NOMO-1 treated with DMSO at 0.1 percent for 48 hours (cell line): ENCODE measurements around the gene E2F7.

Experiments
- DNase-seq: peaks from one replicate; lab custom pipeline; 2025; ENCODE audit not compliant: unreplicated experiment; lab: John Stamatoyannopoulos, UW

The E2F7 gene

DNA sequence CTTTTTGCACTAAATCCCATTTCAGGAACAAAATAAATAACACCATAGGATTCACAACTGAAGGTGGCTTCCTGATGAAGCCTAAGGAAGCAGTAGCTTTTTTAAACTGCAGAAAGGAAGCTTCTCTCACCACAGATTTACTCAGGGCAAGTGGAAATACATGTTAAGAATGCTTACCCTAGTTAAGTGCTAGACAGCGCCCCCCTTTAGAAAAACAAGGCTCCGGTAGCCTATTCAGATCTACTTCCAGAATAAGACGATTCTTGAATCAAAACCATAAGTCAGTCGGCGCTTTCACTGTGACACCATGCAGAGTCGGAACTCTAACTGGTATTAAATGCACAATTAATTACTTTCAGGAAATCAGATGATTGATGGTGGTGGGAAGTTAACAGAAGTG lies 41.9 kb downstream of the E2F7 start:
- DNase-seq, result no peak

DNA sequence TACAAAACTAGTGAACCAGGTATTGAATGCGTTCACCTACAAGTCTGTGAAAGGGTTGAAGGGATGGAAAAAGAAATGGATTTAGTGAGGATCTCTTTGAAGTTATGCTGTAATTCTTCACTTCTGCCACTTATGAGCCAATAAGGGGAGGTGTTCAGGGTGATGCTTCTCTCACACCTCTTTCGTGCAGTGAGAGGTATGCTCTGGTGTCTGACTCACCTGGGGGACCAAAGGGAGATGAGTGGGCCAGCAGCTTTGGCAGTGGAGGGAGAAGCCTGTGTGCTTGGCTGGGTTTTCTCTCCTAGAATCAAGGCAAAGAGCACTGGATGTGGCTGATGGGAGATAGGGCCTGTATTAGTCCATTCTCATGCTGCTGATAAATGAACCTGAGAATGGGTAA lies 45.4 kb downstream of the E2F7 start:
- no peak for DNase-seq

DNA sequence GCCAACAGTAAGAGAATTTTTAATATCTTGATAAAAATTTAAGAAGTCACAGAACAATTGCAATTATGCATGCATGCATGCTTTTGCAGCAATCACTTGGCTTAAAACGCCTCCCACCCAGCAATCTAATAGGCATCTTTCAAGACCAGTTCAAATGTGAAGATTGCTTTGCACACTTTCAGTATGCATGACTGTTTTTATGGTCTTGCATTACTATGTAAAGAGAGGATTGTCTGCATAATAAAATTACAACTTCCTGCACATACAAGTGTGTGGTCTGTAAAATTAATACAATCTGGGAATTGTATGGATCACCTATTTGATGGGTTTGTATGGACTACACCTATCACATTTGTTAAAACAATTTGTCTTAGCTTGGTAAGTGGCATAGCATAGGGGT lies 48.8 kb downstream of the E2F7 start:
- no peak for DNase-seq

DNA sequence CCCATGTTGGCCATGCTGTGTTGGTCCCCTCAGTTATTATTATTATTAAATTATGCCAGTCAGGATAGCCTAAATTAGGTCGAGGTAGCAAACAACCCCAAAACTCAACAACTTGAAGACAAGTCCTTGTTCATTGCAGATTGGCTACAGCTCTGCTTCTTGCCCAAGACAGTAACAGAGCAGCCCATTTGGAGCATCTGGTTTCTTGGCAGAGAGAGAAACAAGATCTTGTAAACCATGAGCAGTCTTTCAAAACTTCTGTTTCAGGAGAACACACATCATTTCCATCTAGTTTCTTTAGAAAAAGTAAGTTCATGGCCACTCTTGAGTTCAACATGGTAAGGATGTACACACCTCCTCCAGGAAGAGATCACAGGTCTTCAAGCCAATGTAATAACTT lies 52.3 kb downstream of the E2F7 start:
- no peak for DNase-seq

DNA sequence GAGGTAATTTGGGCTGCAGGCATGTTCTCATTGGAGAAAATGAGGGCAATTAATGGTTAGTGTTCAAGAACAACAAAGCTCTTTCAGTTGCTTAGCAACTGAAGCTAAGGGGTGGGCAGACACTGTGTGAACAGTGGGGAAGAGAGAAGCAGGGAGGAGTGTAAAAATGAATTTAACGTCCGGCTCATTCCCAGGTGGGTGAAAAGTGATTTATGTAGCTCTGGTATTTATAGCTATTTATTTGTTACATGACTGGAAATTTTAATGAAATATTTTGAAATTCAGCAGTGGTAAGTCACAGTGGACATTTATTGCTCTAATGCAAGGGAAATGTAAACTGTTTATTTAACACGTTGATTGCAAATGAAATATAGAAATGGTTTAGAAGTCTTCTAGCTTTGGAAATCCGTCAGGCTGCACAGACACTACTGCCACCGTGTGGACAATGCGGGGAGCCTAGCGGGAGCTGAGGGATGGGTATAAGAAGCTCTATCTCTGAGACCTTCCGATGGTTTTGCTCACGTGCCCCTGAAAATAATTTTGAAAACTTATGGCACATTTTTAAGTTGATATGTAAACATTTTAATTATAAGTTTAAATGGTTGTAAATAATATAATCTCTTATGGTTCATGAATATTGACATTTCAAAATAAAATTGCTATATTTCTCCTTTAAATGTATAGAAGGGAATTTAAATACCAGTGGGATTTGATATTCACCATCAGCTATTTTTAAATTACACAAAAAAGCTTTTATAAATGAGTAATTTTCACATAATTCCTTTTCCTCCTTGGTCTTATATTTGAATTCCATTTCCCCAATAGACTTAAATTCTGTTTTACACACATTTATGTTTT lies 54.4 kb downstream of the E2F7 start:
- DNase-seq, result peak; percentile 57

DNA sequence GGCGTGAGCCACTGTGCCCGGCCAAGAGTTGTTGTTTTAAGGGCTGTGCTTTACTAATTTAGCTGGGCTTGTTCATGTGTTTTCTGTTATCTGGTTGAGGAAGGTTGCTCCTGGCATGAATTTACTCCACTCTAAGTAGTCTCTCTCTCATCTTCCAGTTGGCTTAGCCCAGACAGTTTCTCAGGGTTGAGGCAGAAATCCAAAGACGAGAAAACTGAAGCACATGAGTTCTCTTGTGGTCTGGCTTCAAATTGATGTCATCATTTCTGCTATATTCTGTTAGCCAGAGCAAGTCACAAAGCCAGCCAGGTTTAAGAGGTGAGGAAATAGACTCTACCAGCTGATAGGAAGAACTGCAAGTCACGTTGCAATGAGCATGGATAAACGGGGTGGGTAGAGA lies 57.9 kb downstream of the E2F7 start:
- DNase-seq, result no peak

DNA sequence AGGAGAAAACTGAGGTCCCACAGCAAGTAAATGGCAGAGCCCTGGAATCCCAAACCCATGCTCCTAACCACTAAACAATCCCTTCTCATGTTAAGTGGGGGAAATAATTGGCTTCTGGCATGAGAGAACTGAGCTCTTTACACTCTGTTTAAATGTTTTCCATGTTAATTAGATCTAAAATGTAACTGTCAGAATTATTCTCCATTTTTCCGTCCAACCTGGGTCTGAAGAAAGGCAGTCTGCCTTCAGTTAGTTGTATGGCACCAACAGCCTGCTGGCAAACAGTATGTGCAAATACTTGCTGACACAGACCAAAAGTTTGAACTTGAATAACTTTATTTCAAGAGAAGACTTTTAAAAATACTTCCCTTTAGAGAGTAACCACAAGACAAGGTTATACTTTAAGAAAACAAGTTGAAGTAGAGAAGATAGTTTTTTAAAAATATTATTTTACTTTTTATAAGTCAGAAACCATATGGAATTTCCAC lies 59.7 kb downstream of the E2F7 start:
- DNase-seq, result no peak

DNA sequence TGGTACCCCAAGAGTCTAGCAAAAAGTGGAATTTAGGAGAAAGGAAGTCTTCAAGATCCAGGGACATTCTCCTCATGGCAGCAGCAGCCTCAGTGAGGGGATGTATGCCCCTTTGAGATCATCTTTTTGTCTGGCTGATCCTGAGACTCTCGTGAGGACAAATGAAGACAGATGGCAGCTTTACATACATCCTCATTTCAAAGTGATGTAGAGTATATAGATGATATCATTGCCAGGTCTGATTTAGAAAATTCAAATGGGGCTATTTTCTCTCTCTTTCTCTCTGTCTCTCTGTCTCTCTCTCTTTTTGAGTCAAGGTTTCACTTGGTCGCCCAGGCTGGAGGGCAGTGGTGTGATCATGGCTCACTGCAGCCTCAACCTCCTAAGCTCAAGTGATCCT lies 61.5 kb downstream of the E2F7 start:
- DNase-seq, result no peak

DNA sequence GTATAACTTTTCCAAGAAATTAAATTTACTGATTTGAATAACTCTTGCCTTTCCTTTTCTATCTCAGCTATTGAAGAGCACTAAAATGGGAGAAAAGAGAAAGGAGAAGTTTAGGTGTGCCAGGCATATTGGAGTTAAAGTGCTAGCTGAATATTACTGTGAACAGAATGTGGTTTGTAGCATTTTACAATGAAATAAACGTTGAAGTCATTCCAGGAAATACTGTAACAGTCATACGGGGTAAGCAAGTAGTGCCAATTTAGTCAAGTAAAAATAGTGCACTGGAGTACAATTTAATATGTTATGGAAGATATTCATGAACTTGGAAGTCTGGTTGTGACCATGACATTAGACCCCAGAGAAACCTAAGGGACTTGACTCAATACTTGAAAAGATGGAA lies 62.1 kb downstream of the E2F7 start:
- no peak for DNase-seq

DNA sequence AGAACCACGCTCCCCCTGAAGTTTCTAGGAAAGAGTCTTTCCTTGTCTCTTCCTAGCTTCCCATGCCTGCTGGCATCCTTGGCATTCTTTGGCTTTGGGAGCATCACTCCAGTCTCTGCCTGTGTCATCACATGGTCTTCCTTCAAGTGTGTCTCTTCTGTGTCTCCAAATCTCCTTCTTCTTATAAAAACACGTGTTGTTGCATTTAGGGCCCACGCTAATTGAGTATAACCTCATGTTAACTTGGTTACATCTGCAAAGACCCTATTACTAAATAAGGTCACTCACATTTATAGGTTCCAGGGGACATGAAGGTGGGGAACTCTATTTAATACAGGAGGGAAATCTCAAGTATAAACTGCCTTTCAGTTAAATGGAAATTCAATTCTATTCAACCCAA lies 63.0 kb downstream of the E2F7 start:
- no peak for DNase-seq

DNA sequence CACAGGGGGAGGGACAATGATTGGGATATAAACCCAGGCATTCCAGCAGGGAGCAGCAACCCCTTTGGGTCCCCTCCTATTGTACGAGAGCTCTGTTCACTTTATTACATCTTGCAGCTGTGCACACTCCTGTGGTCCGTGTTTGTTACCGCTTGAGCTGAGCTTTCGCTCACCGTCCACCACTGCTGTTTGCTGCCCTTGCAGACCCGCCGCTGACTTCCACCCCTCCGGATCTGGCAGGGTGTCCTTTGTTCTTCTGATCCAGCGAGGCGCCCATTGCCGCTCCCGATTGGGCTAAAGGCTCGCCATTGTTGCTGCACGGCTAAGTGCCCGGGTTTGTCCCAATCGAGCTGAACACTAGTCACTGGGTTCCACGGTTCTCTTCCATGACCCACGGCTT lies 64.1 kb downstream of the E2F7 start:
- no peak for DNase-seq

DNA sequence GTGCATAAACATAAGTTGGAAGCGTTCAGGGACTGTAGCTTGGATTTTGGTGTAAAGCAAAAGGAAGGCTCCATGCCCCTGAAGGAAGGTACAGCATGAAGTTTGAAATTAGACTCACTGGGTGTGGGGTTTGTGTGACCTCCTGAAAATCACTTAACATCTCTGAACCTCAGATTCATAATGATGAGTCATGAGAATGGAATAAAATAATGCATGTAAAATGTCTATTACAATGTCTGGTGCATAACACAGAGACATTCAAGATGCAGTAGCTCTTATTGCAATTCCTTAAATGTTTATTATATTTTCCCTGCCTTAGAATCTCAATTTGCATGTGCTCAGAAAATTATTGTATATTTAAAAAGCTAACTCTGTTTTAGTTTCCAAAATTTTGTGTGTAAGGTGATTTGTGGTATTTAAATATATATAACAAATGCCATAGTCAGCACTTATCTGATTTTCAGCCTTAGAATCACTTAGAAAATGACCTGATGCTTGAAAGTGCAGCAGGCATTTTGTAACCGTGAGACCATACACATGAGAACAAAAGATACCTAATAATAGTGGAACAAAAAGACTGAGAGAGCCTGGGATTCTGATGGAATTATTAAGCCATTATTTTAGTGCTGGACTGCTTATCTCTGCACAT lies 66.3 kb downstream of the E2F7 start:
- no peak for DNase-seq

DNA sequence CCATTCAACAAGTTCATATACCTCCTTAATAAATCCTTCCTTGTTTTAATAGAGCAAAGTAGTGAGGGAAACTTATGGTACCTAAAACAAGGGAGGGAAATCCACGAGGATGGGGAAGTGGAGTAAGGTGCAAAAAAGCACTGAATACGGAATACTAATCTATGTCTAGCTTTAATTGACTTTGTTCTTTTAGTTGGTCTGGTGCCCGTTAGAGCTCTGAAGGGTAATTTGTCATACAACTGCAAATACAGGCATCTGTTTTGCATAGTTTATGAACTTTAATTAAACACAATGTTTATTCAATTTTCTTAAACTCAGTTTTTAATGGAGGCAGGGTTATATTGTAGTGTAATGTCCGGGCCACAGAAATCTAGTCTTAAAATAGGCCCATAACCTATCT lies 67.0 kb downstream of the E2F7 start:
- DNase-seq, result no peak

DNA sequence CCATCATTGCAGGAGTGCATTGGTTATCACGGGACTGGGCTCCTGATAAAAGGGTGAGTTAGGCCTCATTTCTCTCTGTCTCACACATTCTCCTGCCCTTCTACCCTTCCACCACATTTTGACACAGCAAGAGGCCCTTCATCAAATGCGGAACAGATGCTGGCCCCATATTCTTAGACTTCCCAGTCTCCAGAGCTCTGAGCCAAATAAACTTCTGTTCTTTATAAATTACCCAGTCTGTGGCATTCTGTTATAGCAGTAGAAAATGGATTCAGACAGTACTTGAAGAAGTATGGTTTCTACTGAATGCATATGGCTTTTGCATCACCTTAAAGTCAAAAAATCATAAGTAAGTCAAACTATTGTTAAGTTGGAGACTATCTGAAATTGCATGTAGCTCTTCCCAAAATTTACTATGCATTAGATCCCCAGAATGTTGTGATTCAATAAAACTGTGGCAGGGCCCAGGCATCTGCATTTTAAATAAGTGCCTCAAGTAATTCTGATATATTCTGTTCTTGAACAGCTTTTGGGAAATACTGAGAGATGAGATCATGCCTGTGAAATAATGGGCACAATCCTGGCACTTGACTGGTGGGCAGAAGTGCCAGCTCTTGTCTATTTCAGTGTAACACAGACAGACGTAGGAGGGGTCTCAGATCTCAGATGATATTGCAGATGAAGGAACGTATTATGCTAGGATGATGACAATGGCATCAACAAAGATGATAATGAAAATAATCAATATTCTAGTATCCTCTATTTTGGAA lies 68.2 kb downstream of the E2F7 start:
- DNase-seq, result no peak

DNA sequence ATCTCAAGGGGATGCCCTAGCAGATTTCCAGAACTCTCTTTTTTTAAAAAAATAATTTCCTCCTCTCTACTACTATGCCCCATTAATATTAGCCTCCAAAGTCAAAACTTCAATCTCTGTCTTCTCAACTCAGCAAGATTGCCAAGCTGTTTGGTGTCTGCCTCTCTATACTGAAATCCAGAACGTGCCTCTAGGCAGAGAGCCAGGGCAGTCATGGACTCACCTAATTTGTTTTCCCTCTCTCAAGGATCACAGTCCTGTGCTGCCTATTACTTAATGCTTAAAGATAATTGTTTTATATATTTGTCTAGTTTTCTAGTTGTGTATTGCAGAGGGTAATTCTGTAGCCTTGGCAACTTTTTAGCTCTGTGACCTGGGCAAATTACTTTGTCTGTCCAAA lies 74.7 kb downstream of the E2F7 start:
- no peak for DNase-seq

DNA sequence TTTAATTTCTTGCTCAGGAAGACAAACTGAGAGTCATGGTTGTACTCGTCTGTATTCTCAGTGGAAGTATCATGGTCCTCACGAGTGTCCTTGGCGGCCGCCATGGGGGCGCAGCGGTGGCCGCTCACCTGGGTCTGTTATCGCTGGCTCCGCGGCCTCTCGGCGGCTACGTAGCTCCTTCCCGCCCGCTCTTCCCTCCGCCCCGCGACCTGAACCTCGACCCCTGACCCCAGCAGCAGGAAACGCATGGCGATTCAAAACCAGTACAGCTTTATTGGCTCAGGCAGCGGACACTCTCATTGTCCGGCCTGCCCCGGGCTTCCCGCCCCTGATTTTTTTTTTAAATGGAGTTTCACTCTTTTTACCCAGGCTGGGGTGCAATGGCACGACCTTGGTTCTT lies 80.8 kb downstream of the E2F7 start:
- DNase-seq, result no peak

DNA sequence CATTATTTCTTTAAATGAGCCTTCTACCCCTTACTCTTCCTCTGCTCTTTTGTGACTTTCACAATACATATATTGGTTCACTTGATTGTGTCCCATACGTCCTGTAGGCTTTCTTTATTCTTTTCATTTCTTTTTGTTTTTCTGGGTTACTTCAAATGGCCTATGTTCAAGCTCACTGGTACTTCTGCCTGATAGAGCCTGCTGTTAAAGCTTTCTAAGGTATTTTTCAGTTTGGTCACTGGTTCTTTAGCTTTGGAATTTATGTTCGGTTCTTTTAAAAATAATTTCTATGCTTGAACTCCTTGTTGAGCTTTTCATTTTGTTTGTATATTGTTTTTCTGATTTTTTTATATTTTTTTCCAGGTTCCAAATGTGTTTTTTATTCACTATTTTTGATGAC lies 81.9 kb downstream of the E2F7 start:
- no peak for DNase-seq

DNA sequence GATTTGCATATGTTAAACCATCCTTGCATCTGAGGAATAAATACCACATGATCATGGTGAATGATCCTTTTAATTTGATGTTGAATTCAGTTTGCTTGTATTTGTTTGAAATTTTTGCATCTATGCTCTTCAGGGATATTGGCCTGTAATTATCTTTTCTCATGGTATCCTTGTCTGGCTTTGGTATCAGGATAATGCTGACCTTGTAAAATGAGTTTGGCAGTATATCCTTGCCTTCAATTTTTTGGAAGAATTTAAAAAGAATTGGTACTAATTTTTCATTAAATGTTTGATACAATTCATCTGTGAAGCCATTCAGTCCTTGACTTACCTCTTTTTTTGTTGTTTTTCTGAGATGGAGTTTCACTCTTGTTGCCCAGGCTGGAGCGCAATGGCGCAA lies 85.2 kb downstream of the E2F7 start:
- DNase-seq, result no peak

DNA sequence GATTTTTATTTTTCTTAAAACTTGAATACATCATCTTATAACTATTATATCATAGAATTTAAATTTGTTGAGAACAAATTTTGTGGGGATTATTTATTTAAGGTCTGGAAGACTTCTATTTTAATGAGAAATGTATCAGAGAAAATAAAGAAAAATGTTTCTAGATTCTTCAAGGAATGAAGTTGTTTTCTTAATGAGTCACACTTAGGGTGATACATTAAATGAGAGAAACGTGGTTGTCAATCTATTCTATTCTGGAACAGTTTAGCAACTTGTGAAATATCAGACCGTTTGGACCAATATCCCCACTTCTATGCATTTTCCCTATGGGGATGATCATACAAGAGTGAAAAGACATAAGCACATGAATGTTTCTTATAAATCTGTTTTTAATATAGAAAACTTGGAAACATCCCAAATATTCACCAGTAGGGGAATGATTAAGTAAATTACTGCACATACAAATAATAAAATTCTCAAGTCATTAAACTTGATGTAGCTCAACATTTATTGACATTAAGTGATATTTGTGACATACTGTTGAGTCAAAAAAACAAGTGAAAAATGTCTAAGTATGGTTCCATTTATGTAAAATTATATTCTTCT lies 88.5 kb downstream of the E2F7 start:
- no peak for DNase-seq
